K562 (cell line): ENCODE data around the gene COL25A1. TPM values are rescaled to one million over a fixed set of nuclear protein-coding genes. Genes with fewer than 3 reads are reported as not detected.

Experiments used
- ATAC-seq: fragments of 200-7000 bp; cut with Tn5 transposase; 3 replicates; pipeline ENCODE4 v1.9.1; 2020; ENCODE audit warnings: moderate library complexity
- BruUV-seq: library from RNA; stranded (reverse); fragments of 400-500 nt; replicated peaks from 2 replicates; lab custom pipeline; 2021; lab: Mats Ljungman, UMichigan
- CTCF ChIA-PET: fragments of 300-600 bp; formaldehyde crosslinking; extraction: SDS; loops from one replicate; lab custom pipeline; 2021; ENCODE audit warnings: low intra/inter-chr PET ratio; lab: Yijun Ruan, JAX
- POLR2A ChIA-PET: fragments of 300-600, 350-650 bp; sonication (Branson Sonifier 250); formaldehyde crosslinking; extraction: SDS; loops from one replicate; lab custom pipeline; 2021; ENCODE audit warnings: antibody characterized with exemption, inconsistent platforms; lab: Yijun Ruan, JAX
- DNase-seq, 4 experiments: peaks; one replicate each; pipeline versions ENCODE4 v3.0.0 to v3.0.0-alpha.2; 2011 to 2018; ENCODE audit warnings: low spot score in 3 of 4, mixed read lengths in 3 of 4; ENCODE audit errors: extremely low read depth in 1 of 4
- FAIRE-seq: peaks from 2 replicates; lab custom pipeline; 2011; peaks lifted over from hg19 to GRCh38; lab: Jason Lieb, UNC
- H2AFZ ChIP-seq: 2 replicates; pipeline ENCODE4 v1.6.0; 2011; ENCODE audit warnings: low read depth, low read length, control low read depth, inconsistent platforms
- H3K27ac ChIP-seq: fragments of 200-600 bp; 3 replicates; pipeline ENCODE4 v1.8.0; 2011; ENCODE audit warnings: low read depth, mild to moderate bottlenecking, control low read depth, inconsistent platforms, low read length, moderate library complexity, mixed read lengths; ENCODE audit errors: extremely low read depth
- H3K27me3 ChIP-seq, 2 experiments: fragments of 300-600 bp in 1 of 2; 2 replicates in 1 of 2; 3 replicates in 1 of 2; pipeline versions ENCODE4 v1.6.0 to v1.8.0; 2011; ENCODE audit warnings: inconsistent platforms in 2 of 2, low read length in 2 of 2, mild to moderate bottlenecking in 1 of 2, mixed read lengths in 1 of 2, moderate library complexity in 1 of 2; ENCODE audit not compliant: control insufficient read depth in 2 of 2, insufficient read depth in 2 of 2
- H3K36me3 ChIP-seq: fragments of 300-600 bp; 3 replicates; pipeline ENCODE4 v1.8.0; 2011; ENCODE audit warnings: mild to moderate bottlenecking, low read length, inconsistent platforms; ENCODE audit not compliant: control insufficient read depth, insufficient read depth
- H3K4me1 ChIP-seq, 2 experiments: fragments of 200-600 bp in 1 of 2; replicated peaks in 1 of 2; 2 replicates in 1 of 2; 3 replicates in 1 of 2; pipeline versions ENCODE4 v1.5.1 to v1.8.0; 2011; ENCODE audit warnings: inconsistent platforms in 2 of 2, low read length in 2 of 2, mild to moderate bottlenecking in 1 of 2, mixed read lengths in 1 of 2, moderate library complexity in 1 of 2; ENCODE audit not compliant: control insufficient read depth in 2 of 2, insufficient read depth in 2 of 2
- H3K4me2 ChIP-seq: 2 replicates; pipeline ENCODE4 v1.6.1; 2011; ENCODE audit warnings: low read length, control low read depth, inconsistent platforms, mixed read lengths; ENCODE audit not compliant: insufficient read depth
- H3K4me3 ChIP-seq: fragments of 200-600 bp; sonication (generic), shearing (Covaris generic); 2 replicates; pipeline ENCODE4 v1.5.1; 2016; ENCODE audit warnings: control low read depth, inconsistent platforms
- H3K79me2 ChIP-seq: fragments of 200-600 bp; 3 replicates; pipeline ENCODE4 v1.8.0; 2011; ENCODE audit warnings: low read length, inconsistent platforms; ENCODE audit not compliant: control insufficient read depth, insufficient read depth
- H3K9ac ChIP-seq, 2 experiments: 2 replicates each; pipeline versions ENCODE4 v1.6.0 to v1.6.1; 2011; ENCODE audit warnings: low read depth in 2 of 2, low read length in 2 of 2, control low read depth in 1 of 2, inconsistent platforms in 1 of 2, mild to moderate bottlenecking in 1 of 2, mixed read lengths in 1 of 2; ENCODE audit not compliant: insufficient read depth in 1 of 2
- H3K9me1 ChIP-seq: one replicate; pipeline ENCODE4 v1.6.0; 2011; ENCODE audit warnings: inconsistent platforms, mild to moderate bottlenecking, low read length, moderate library complexity; ENCODE audit not compliant: control insufficient read depth, insufficient read depth
- H3K9me3 ChIP-seq: replicated peaks from 2 replicates; pipeline ENCODE4 v1.5.1; 2011; ENCODE audit warnings: low read depth, low read length, inconsistent platforms; ENCODE audit not compliant: control insufficient read depth, insufficient read depth
- H4K20me1 ChIP-seq: replicated peaks from 2 replicates; pipeline ENCODE4 v1.6.1; 2011; ENCODE audit warnings: low read length, inconsistent platforms, mixed read lengths; ENCODE audit not compliant: control insufficient read depth, insufficient read depth
- CCAR2 ChIP-seq: fragments of 200-400 bp; formaldehyde crosslinking; IDR thresholded peaks from 2 replicates; pipeline ENCODE4 v1.6.1; 2017; ENCODE audit warnings: mild to moderate bottlenecking, low read depth, low read length
- FOSL1 ChIP-seq: fragments of 200-800 bp; sonication (Bioruptor generic); conservative IDR thresholded peaks from 2 replicates; pipeline ENCODE4 v1.6.1; 2016; ENCODE audit warnings: missing genetic modification characterization, missing compliant biosample characterization
- MEIS2 ChIP-seq: fragments of 450-650 bp; IDR thresholded peaks from 2 replicates; pipeline ENCODE4 v1.6.1; 2014; ENCODE audit warnings: mild to moderate bottlenecking; ENCODE audit not compliant: partially characterized antibody
- NR2C2 ChIP-seq, 2 experiments: fragments of 200-800 bp in 1 of 2; sonication (Bioruptor generic) in 1 of 2; sonication (generic) in 1 of 2; formaldehyde crosslinking in 1 of 2; IDR thresholded peaks; 2 replicates each; pipeline versions ENCODE4 v1.6.1 to v1.8.0; 2016 to 2022; ENCODE audit warnings: mild to moderate bottlenecking in 1 of 2, missing compliant biosample characterization in 1 of 2, missing genetic modification characterization in 1 of 2, missing genetic modification reagents in 1 of 2
- RBM14 ChIP-seq: fragments of 200-400 bp; formaldehyde crosslinking; IDR thresholded peaks from 2 replicates; pipeline ENCODE4 v1.6.1; 2018; ENCODE audit warnings: low read depth, mild to moderate bottlenecking, low read length, moderate library complexity, borderline replicate concordance; ENCODE audit not compliant: insufficient read depth
- TEAD1 ChIP-seq, 2 experiments: fragments of 450-650 bp in 1 of 2; sonication (generic) in 1 of 2; formaldehyde crosslinking; IDR thresholded peaks; 2 replicates each; pipeline versions ENCODE4 v1.4.0 to v1.8.0; 2020 to 2022; ENCODE audit warnings: mild to moderate bottlenecking in 2 of 2, missing genetic modification reagents in 1 of 2
- ZNF764 ChIP-seq: fragments of 250-450 bp; sonication (Bioruptor Pico); IDR thresholded peaks from 2 replicates; pipeline ENCODE4 v1.4.0; 2020; ENCODE audit warnings: low read depth, mild to moderate bottlenecking, moderate library complexity
- WGBS: fragments of 100-300 bp; shearing (Covaris generic); methylation state at CpG from one replicate; pipeline ENCODE4 v1.1.6; 2016; ENCODE audit warnings: low coverage, mixed read lengths; ENCODE audit not compliant: insufficient coverage; ENCODE audit errors: missing lambda C conversion rate; 5-methylcytosine and 5-hydroxymethylcytosine counted together
- in situ Hi-C: fragments of 300-500 bp; cut with MboI; formaldehyde crosslinking; loops from 4 replicates; pipeline ENCODE4 v1.15.0; 2018; ENCODE audit warnings: inconsistent platforms, mixed read lengths
- intact Hi-C: fragments of 100-400 bp; cut with micrococcal nuclease; formaldehyde crosslinking; loops from 2 replicates; pipeline ENCODE4 v1.14.2; 2022
- polyA plus RNA-seq, 8 experiments: library from polyadenylated mRNA; depleted of rRNA in 4 of 8; stranded (reverse) in 5 of 8; unstranded in 3 of 8; fragments of >200 nt; fragmentation: Nextera tagmentation in 2 of 8; fragmentation: Illumina TruSeq in 1 of 8; extraction: Ambion mirVana in 2 of 8; extraction: Trizol in 1 of 8; gene quantifications; 2 replicates each; pipeline versions ENCODE4 v1.2.1 to v1.2.3, GENCODE V29; 2011 to 2014; ENCODE audit warnings: inconsistent platforms in 1 of 8, missing spikeins in 1 of 8
- total RNA-seq, 7 experiments: library from RNA; depleted of rRNA in 6 of 7; stranded (reverse); fragments of >200 nt in 6 of 7; fragmentation: Illumina TruSeq in 2 of 7; extraction: Trizol in 2 of 7; gene quantifications; 2 replicates each; pipeline versions ENCODE4 v1.2.1 to v1.2.3, GENCODE V29; 2011 to 2021; ENCODE audit warnings: low replicate concordance in 1 of 7

COL25A1 gene
- total and polyA plus RNA-seq, 9 of the 15 experiments (the other 6 are each of a cell fraction or from before 2014, with no cell fraction given): 0.03 to 0.62 (median 0.27) TPM

- TF ChIP-seq CCAR2 (no peak), ZNF764 (CRISPR knock-in tag) (no peak), RBM14 (no peak)
- TF ChIP-seq, all 486 proteins: peak for 0
Observed at GRCh38 chr4:109043286-109043685, 259.2 kb downstream of the COL25A1 start (continued).

GRCh38 chr4:109041463-109042360 lies 260.7 kb downstream of the COL25A1 start:
- FAIRE-seq (no peak), DNase-seq (no peak), ATAC-seq (no peak)
- H3K9ac ChIP-seq: no peak overlapping the region
- no peak overlapping the region for H3K27ac ChIP-seq
- H3K9me3 ChIP-seq: no peaks in the 10 kb centered on the region
- H3K79me2 ChIP-seq: no peaks in the 10 kb centered on the region
- WGBS: 54% methylated on average over 3 of the region's 3 CpGs
- peaks cover 0 to 10% of the 10 kb centered on the region in 2 experiments; a peak in 3 of 5 replicates for H3K4me1 ChIP-seq
- intact Hi-C loops (no loop called here), in situ Hi-C loops (no loop called here)
- TF ChIP-seq MEIS2 (peak; percentile 42), TEAD1 (CRISPR knock-in tag; IDR thresholded peaks at IDR 0.05) (peak in 1 of 2 experiments; percentile 50; a peak in 1 of 4 replicates), FOSL1 (tag) (0 out of 2 replicates have a peak, but pooled peaks have one; percentile 20), NR2C2 (CRISPR knock-in tag; IDR thresholded peaks at IDR 0.05) (no peak), NR2C2 (tag; IDR thresholded peaks at IDR 0.05) (no peak)
- H4K20me1 ChIP-seq: no peaks in the 10 kb centered on the region
- no peak overlapping the region for H3K4me2 ChIP-seq
- BruUV-seq: no TSS peak
- H3K27me3 ChIP-seq: no peaks in the 10 kb centered on the region
- H3K36me3 ChIP-seq: no peaks in the 10 kb centered on the region
- peak overlapping the region; percentile 13 for H2AFZ ChIP-seq
- no peaks in the 10 kb centered on the region for H3K9me1 ChIP-seq
- ChIA-PET POLR2A (no interaction called here), CTCF (no interaction called here)
- no peak overlapping the region for H3K4me3 ChIP-seq
